Ishikawa (cell line): ENCODE results near the gene COL25A1.

Experiments used
- CEBPB ChIP-seq: IDR thresholded peaks from 2 replicates; pipeline ENCODE4 v1.6.1; 2012
- CREB1 ChIP-seq: IDR thresholded peaks from 2 replicates; pipeline ENCODE4 v1.6.1; 2012; ENCODE audit warnings: low read depth
- EGR1 ChIP-seq: IDR thresholded peaks from 2 replicates; pipeline ENCODE4 v1.6.1; 2012
- EP300 ChIP-seq: IDR thresholded peaks from 2 replicates; pipeline ENCODE4 v1.6.1; 2012; ENCODE audit warnings: borderline replicate concordance
- FOXM1 ChIP-seq: IDR thresholded peaks from 2 replicates; pipeline ENCODE4 v1.6.1; 2012; ENCODE audit warnings: low read depth, borderline replicate concordance
- NFIC ChIP-seq: IDR thresholded peaks from 2 replicates; pipeline ENCODE4 v1.6.1; 2012
- RAD21 ChIP-seq: IDR thresholded peaks from 2 replicates; pipeline ENCODE4 v1.6.1; 2012; ENCODE audit warnings: low read depth
- TAF1 ChIP-seq: IDR thresholded peaks from 2 replicates; pipeline ENCODE4 v1.6.1; 2012; ENCODE audit warnings: low read depth, mild to moderate bottlenecking
- TCF12 ChIP-seq: IDR thresholded peaks from 2 replicates; pipeline ENCODE4 v1.6.1; 2012; ENCODE audit warnings: low read depth
- TEAD4 ChIP-seq: IDR thresholded peaks from 2 replicates; pipeline ENCODE4 v1.6.1; 2012
- YY1 ChIP-seq: IDR thresholded peaks from 2 replicates; pipeline ENCODE4 v1.6.1; 2012; ENCODE audit warnings: low read depth
- ZBTB7A ChIP-seq: IDR thresholded peaks from 2 replicates; pipeline ENCODE4 v1.6.1; 2012; ENCODE audit warnings: low read depth
- TF ChIP-seq, protein P1 (sequence below): IDR thresholded peaks from 2 replicates; pipeline ENCODE4 v1.6.1; 2012; ENCODE audit warnings: low read depth, mild to moderate bottlenecking
- TF ChIP-seq, protein P2 (sequence below): IDR thresholded peaks from 2 replicates; pipeline ENCODE4 v1.6.1; 2012
- TF ChIP-seq, protein P3 (sequence below): IDR thresholded peaks from 2 replicates; pipeline ENCODE4 v1.6.1; 2012

Gene COL25A1

DNA sequence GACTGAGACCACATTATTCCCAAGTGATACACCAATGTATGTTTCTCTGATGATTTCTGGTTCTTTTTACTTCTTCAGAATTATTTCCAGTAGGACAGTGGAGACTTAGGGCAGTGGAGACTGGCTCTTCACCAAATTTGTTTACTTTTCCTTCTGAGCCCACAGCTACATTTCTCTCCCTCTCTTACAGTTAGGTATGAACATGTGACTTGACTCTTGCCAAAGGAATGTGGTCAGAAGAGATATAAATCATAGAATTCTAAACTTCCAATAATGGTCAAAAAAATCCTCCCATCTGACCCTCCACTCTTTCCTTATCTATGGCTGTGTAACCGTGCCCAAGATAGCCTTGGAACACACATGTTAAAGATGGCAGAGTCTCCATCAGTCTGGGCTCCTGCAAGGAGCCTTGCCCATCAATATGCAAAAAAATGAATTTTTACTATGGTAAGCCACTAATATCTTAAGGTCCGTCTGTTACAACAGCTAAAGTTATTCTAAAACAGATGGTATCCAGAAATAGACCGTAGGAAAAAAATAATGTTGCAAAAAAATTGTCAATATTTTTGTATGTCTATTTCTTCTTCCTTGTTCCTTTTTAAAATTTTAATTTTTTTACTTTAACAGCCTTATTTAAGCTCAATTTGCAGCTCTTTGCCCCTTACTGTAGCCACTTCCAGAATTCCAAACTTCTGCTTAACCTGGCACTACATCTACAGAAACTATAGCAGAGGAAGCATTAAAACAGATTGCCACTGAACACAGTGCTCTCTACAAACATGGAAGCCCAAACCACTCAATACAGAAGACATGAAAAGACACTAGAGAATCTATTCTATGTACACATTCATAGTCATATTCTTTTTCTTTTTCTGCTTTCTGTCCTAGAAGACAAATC is 260.7 kb downstream of the COL25A1 start:
- TF ChIP-seq CREB1 (no peak), ZBTB7A (no peak), CEBPB (no peak), FOXM1 (no peak), TAF1 (no peak)
- TF ChIP-seq, protein P1, sequence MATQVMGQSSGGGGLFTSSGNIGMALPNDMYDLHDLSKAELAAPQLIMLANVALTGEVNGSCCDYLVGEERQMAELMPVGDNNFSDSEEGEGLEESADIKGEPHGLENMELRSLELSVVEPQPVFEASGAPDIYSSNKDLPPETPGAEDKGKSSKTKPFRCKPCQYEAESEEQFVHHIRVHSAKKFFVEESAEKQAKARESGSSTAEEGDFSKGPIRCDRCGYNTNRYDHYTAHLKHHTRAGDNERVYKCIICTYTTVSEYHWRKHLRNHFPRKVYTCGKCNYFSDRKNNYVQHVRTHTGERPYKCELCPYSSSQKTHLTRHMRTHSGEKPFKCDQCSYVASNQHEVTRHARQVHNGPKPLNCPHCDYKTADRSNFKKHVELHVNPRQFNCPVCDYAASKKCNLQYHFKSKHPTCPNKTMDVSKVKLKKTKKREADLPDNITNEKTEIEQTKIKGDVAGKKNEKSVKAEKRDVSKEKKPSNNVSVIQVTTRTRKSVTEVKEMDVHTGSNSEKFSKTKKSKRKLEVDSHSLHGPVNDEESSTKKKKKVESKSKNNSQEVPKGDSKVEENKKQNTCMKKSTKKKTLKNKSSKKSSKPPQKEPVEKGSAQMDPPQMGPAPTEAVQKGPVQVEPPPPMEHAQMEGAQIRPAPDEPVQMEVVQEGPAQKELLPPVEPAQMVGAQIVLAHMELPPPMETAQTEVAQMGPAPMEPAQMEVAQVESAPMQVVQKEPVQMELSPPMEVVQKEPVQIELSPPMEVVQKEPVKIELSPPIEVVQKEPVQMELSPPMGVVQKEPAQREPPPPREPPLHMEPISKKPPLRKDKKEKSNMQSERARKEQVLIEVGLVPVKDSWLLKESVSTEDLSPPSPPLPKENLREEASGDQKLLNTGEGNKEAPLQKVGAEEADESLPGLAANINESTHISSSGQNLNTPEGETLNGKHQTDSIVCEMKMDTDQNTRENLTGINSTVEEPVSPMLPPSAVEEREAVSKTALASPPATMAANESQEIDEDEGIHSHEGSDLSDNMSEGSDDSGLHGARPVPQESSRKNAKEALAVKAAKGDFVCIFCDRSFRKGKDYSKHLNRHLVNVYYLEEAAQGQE: no peak

DNA sequence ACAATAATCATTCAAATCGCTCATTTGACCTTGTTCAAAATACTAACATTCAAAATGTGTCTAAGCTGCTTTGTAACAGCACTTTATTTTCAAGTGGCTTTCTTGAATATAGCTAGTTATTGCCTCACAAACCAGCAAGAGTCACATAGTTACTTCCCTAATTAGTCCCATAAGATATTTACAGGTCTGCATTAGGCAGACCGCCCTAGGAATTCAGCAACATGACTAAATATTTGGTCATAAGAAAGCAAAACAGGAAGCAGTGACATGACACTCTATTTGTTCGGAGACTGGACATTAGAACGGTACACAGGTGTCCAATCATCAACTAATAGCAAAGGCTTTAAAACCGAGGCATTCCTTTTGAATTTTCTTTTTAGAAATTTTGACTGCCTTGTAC is 262.0 kb downstream of the COL25A1 start:
- no peak for TF ChIP-seq CREB1
- TF ChIP-seq, protein P2, sequence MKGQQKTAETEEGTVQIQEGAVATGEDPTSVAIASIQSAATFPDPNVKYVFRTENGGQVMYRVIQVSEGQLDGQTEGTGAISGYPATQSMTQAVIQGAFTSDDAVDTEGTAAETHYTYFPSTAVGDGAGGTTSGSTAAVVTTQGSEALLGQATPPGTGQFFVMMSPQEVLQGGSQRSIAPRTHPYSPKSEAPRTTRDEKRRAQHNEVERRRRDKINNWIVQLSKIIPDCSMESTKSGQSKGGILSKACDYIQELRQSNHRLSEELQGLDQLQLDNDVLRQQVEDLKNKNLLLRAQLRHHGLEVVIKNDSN: no peak
- TF ChIP-seq YY1: no peak
- no peak for TF ChIP-seq RAD21
- TF ChIP-seq, protein P1: no peak
- no peak for TF ChIP-seq CEBPB
- TF ChIP-seq ZBTB7A: no peak

DNA sequence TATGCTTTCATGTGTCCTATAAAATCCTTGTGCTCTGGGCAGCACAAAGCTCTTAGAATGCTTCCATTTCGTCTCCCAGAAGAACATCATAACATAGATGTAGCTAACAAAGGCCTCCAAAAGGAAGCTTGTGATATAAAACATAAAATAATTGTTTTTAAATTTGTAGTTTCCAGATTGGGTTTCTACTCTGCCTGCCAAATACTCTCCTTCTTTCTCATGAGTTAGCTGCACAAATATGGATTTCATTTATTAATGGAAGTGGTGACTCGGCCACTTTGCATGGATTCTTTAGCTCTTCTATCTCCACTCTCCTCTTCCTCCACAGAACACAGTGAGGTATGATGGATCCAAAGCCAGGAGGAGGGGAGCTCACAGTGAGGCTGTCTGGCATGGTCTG is 265.4 kb downstream of the COL25A1 start:
- TF ChIP-seq TCF12 (no peak), ZBTB7A (no peak), YY1 (no peak)

DNA sequence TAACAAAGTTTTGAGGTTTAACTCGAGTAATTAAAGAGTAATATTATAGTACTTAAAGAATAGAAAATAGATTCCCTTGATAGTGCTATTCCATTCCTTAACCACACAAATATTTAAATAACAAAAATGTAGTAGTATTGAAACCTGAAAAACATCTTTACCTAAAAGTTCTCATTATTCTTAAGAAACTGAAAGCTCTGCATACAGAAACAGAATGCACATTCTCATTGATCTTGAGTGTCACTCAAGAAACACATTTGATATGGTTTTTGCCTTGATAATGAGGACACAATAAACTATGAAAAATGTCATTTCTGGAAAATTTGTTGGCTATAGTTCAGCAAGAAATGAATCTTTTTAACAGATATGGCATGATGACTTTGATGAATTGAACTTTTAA is 268.5 kb downstream of the COL25A1 start:
- TF ChIP-seq NFIC: no peak
- no peak for TF ChIP-seq RAD21
- TF ChIP-seq TCF12: no peak
- TF ChIP-seq, protein P1: no peak
- TF ChIP-seq TEAD4: no peak
- TF ChIP-seq, protein P3, sequence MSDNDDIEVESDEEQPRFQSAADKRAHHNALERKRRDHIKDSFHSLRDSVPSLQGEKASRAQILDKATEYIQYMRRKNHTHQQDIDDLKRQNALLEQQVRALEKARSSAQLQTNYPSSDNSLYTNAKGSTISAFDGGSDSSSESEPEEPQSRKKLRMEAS: no peak
- TF ChIP-seq CREB1: no peak
- TF ChIP-seq, protein P2: no peak
- no peak for TF ChIP-seq FOXM1
- TF ChIP-seq ZBTB7A: no peak
- TF ChIP-seq CEBPB: no peak
- no peak for TF ChIP-seq EP300
- no peak for TF ChIP-seq EGR1
- TF ChIP-seq TAF1: no peak
- no peak for TF ChIP-seq YY1

DNA sequence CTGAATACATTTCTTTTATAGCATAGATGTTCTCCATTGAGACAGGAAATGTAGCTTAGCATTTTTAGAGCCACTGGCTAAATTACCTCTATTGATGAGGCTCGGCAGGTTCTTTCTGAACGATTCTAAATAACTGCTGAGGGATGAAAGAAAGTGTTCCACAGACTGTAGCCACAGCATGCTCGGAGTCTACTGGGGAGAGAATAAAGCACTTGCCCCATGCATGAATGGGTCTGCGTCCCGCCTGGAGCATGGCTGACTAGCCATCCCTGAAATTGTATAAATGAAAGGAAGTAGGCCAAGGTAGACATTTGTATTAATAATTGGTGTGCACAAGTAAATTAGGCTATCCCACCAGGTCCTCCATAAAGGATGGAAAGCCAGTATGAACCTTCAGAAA is 269.8 kb downstream of the COL25A1 start:
- TF ChIP-seq TEAD4: no peak
- TF ChIP-seq, protein P2: no peak
- TF ChIP-seq FOXM1: no peak
- no peak for TF ChIP-seq CEBPB
- no peak for TF ChIP-seq TCF12
- TF ChIP-seq YY1: no peak
- no peak for TF ChIP-seq TAF1
